ENCODE results near the gene HUWE1. TPM values are rescaled to one million over a fixed set of nuclear protein-coding genes. Genes with fewer than 3 reads are reported as not detected.

HUWE1 gene
- total and polyA plus RNA-seq, 7 donors: 34.4 to 253 (median 132) TPM

DNA sequence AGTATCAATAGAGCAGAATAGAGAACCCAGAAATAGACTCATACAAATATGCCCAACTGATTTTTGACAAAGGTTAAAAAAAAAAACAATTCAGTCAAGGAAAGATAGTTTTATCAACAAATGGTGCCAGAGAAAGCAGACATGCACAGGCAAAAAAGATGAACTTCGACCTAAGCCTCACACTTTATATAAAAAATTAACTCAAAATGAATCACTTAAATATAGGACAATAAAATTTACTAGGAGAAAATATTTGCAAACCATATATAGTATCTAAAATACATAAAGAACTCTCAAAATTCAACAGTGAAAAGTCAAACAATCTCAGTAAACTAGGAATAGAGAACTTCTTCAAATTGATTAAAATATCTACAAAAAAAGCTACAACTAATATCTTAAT is 29.7 kb downstream of the HUWE1 start:
- no peak overlapping the region for H3K27ac ChIP-seq
- H3K4me1 ChIP-seq: no peaks in the 10 kb centered on the region
- H3K4me3 ChIP-seq: no peak overlapping the region
- TF ChIP-seq, protein P1, sequence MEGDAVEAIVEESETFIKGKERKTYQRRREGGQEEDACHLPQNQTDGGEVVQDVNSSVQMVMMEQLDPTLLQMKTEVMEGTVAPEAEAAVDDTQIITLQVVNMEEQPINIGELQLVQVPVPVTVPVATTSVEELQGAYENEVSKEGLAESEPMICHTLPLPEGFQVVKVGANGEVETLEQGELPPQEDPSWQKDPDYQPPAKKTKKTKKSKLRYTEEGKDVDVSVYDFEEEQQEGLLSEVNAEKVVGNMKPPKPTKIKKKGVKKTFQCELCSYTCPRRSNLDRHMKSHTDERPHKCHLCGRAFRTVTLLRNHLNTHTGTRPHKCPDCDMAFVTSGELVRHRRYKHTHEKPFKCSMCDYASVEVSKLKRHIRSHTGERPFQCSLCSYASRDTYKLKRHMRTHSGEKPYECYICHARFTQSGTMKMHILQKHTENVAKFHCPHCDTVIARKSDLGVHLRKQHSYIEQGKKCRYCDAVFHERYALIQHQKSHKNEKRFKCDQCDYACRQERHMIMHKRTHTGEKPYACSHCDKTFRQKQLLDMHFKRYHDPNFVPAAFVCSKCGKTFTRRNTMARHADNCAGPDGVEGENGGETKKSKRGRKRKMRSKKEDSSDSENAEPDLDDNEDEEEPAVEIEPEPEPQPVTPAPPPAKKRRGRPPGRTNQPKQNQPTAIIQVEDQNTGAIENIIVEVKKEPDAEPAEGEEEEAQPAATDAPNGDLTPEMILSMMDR (IDR thresholded peaks at IDR 0.05): no peak
- no peaks in the 10 kb centered on the region for H3K9me3 ChIP-seq
- H3K27me3 ChIP-seq (ENCODE audit: insufficient read depth in 3 of 3, low read length in 2 of 3): no peaks in the 10 kb centered on the region
- peaks cover 0 to 23% of the 10 kb centered on the region in 2 donors for H3K36me3 ChIP-seq (ENCODE audit: insufficient read depth in 1 of 2, low read depth in 1 of 2)
- DNase-seq (no peak), ATAC-seq (no peak)
- intact Hi-C loops (cut with DNase I): no loop called here
- 49 to 94% (median 94%) methylated on average over 1 of the region's 1 CpG for WGBS, 3 donors

GRCh38 chrX:53654376-53654775 is 32.1 kb downstream of the HUWE1 start:
- no peak overlapping the region for H3K4me3 ChIP-seq
- H3K9me3 ChIP-seq: no peaks in the 10 kb centered on the region
- ATAC-seq: no peak
- 58 to 75% (median 60%) methylated on average over 3 of the region's 3 CpGs for WGBS, 3 donors
- H3K4me1 ChIP-seq: no peaks in the 10 kb centered on the region
- TF ChIP-seq, protein P1 (IDR thresholded peaks at IDR 0.05): no peak
- no peak for DNase-seq
- H3K27ac ChIP-seq: no peak overlapping the region
- H3K36me3 ChIP-seq (ENCODE audit: insufficient read depth in 1 of 2, low read depth in 1 of 2): peaks cover 0 to 37% of the 10 kb centered on the region in 2 donors
- no peaks in the 10 kb centered on the region for H3K27me3 ChIP-seq (ENCODE audit: insufficient read depth in 3 of 3, low read length in 2 of 3)
- intact Hi-C loops (cut with DNase I): no loop called here

DNA sequence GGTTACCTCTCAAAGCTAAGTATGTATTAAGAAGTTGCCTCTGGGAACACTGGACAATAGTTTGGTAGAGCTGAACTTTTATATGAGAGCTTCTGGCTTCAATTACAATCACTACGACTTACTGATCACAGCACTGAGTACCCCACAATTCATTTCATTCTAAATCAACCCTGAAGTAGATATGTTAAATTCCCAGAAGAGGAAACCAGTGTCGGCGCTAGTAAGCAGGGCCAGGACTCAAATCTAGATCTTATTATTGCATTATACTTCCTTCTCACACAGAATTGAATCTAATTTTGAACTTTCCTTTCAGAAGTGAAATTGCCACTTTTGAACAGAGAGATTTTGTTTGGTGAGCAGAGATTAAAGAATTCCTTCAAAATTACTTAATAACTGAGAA is 41.8 kb downstream of the HUWE1 start:
- Histone ChIP-seq H3K36me3 (ENCODE audit: insufficient read depth in 1 of 2, low read depth in 1 of 2) (peaks cover 2 to 93% of the 10 kb centered on the region in 2 donors), H3K27me3 (ENCODE audit: insufficient read depth in 3 of 3, low read length in 2 of 3) (peaks cover 0 to 8% (median 0%) of the 10 kb centered on the region in 3 donors), H3K9me3 (peaks cover 3% of the 10 kb centered on the region), H3K4me3 (no peak overlapping the region), H3K27ac (no peak overlapping the region), H3K4me1 (no peaks in the 10 kb centered on the region)
- intact Hi-C loops (cut with DNase I): no loop called here
- 78 to 90% (median 90%) methylated on average over 3 of the region's 3 CpGs for WGBS, 3 donors
- DNase-seq (no peak), ATAC-seq (no peak)
- TF ChIP-seq, protein P1 (IDR thresholded peaks at IDR 0.05): no peak

DNA sequence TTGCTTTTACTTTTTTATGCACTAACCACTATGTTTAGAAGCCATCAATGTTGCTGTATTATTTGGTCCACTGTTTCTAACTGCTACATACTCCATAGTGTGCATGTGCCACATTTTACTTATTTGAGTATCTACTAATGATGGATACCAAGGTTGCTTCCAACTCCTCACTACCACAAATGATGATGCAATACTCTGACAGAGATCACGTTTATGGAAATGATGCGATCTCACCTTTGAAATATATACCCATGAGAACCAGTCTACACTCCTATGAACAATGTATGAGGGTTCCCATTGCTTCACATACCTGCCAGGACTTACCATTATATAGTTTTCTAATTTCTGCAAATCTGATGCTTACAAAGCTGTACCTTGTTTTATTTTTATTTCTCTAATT is 44.2 kb downstream of the HUWE1 start:
- Histone ChIP-seq H3K4me1 (no peaks in the 10 kb centered on the region), H3K9me3 (peaks cover 11% of the 10 kb centered on the region), H3K27me3 (ENCODE audit: insufficient read depth in 3 of 3, low read length in 2 of 3) (peaks cover 0 to 7% (median 0%) of the 10 kb centered on the region in 3 donors), H3K4me3 (no peak overlapping the region), H3K27ac (no peak overlapping the region), H3K36me3 (ENCODE audit: insufficient read depth in 1 of 2, low read depth in 1 of 2) (peaks cover 2 to 82% of the 10 kb centered on the region in 2 donors)
- DNase-seq (no peak), ATAC-seq (no peak)
- TF ChIP-seq, protein P1 (IDR thresholded peaks at IDR 0.05): no peak
- WGBS, 3 donors: 64 to 75% (median 74%) methylated on average over 2 of the region's 2 CpGs
- intact Hi-C loops (cut with DNase I): no loop called here

GRCh38 chrX:53639257-53639656 is 47.3 kb downstream of the HUWE1 start:
- ATAC-seq: no peak
- TF ChIP-seq, protein P1 (IDR thresholded peaks at IDR 0.05): no peak
- intact Hi-C loops (cut with DNase I): no loop called here
- peaks cover 0 to 55% of the 10 kb centered on the region in 2 donors for H3K36me3 ChIP-seq (ENCODE audit: insufficient read depth in 1 of 2, low read depth in 1 of 2)
- H3K27me3 ChIP-seq (ENCODE audit: insufficient read depth in 3 of 3, low read length in 2 of 3): peaks cover 0 to 8% (median 0%) of the 10 kb centered on the region in 3 donors
- H3K4me3 ChIP-seq: no peak overlapping the region
- peaks cover 11% of the 10 kb centered on the region for H3K9me3 ChIP-seq
- H3K27ac ChIP-seq: no peak overlapping the region
- DNase-seq: no peak
- H3K4me1 ChIP-seq: no peaks in the 10 kb centered on the region

All from psoas muscle (tissue), 8 donors.